Measurements from ENCODE around the gene CCDC169.
"Not testable (repeated sequence)": the region's sequence is repeated elsewhere in the genome, so short reads cannot be mapped to it uniquely, and the experiment has no call there.

The CCDC169 gene

DNA sequence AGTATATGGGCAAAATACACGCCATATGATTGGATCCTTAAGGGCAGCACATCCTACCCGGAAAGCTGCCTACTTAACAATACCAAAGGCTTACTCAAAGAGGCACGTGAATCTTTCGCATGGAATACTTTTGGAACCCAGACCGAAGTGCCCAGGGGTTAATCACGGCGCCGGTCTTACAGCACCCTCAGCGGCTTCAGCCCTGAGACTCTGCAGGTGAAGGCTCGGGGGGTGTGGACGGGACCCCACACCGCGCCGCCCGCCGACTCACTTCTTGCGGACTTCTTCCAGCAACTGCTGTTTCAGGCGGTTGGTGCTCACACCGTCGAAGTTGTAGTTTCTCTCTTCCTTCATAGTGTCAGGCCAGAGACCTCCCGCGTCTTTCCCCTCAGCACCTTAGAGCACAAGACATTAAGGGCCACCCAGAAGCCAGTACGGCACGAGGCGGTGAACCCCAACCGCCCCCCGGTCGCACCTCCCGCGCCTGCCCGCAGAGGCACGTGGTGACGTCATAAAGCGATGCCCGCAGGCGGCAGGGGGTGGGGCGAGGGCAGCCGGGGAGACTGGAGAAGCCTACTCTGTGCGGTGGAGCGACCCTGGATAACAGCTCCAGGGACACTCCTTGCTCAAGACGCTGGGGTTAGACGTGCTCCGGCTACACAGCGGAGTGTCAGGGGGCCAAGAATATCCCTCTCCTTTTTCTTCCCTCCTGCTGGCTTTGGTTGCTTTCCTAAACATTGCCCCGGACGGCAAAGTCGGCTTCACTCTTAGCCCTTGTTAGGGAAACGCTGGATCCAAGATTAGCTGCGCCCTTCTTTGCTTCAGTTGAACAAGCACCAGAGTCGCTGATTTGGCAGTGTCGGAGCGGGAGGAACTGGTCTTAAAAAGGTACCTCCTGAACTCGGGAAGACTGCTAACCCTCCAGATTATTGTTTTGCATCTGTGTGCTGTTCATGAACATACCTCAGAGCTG is at the start of gene CCDC169:
Gene CCDC169, minus strand, starts transcription at position 449 of the 973 bp plus-strand sequence. Its CDS starts 95 bp downstream, at position 354.
- peak; percentile 88 for DNase-seq (ENCODE audit: low spot score)

DNA sequence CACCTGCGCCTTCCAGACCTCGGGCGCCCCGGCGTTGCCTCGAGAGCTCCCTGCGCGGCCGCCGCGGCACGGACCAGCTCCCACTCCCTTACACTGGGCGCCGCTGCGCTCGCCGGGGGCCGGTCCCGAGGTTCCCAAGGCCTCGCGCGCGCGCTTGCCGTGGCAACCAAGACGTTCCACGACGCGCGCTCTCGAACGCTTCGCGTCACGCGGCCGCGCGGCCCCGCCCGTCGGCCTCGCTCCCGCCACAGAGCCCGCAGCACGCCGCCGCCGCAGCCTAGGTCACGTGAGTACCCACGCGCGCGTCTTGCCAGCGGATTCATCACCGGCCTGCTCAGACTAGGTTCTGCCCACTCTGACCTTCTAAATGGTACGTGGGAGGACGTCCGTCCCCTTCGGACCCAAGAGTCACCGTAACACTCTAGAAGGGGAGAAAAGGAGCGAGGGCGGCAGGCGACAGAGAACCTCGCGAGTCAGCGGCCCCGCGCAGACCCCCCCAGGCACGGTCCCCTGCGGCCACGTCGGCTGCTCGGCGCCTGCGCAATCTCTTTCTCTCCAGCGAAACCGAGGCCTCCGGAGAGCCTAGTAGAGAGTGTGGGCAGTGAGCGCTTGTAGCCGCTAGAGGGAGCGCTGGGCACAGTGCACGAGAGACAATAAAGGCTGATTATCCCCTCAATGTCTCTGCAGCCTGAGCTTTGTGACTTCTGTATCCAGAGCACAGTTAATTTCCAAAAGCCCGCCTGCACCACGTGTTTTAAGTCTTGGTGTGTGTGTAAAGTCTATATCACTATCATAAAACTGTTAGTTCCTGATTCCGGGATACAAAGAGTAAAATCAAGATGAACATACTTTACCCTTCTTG is 48.8 kb upstream of the CCDC169 start, which contains the start of gene SPART:
Gene SPART, minus strand, starts transcription at position 173 of the 862 bp plus-strand sequence. CDS start 10,564 bp downstream, outside the sequence.
- DNase-seq (ENCODE audit: low spot score) = peak; percentile 89

DNA sequence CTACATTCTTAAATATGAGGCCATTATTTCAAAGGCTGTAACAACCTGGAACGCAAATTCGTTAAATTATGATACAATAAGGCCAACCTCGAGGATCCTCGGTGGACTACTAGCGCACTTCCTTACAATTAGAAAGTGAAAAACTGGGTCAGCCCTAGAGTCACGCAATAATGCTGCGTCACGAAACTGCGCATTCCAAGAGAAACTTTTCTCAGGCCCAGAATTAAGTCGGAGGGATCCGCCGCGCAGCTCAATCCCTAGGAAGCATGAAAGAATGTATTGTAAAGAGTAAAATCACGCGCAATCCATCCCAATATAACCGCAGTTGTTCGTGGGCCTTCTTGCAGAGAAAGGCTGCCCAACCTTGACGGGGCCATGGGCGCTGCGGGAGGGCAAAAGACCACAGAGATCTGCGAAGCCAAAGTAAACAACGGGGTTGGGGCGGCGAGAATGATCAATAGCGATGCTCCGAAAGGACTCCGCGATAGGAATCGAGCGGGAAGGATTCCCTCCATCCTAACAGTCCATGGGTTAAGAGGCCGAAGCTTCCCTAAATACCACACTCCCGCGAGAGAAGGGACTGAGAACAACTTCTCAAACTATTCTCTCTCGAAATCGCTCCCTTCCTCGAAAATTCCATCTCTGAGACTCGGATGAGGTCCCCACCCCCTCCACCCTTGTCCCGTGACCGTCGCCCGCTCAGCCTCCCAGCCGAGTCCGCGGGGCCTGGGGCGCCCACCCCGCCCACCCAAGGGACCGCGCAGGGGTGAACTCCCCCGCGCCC is 48.0 kb upstream of the CCDC169 start:
- peak; percentile 45 for DNase-seq (ENCODE audit: low spot score)

DNA sequence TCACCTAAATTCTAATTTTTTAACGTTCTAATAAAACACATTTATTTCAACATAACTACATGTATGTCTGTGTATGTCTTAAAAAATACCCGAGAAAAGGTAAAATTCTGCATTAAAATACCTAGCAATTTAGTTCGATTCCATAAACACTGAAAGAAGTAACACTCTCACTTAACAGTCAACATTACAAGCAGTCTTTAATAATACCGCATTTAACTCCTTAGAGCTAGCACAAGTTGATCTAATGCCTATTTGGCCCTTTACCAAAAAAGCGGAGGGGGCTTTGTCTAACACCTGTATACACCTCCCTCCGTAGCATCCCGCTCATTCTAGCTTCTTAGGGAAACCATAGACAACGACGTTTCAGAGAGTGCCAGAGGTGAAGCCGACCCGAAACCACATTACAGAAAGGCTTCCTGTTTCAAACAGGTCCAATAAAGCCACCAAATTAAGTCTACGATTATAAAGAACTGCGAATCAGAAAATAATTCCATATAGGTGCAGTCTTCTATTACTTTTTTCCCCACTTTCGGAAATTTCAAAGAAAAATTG is 47.3 kb upstream of the CCDC169 start:
- peak; percentile 11 for DNase-seq (ENCODE audit: low spot score)

DNA sequence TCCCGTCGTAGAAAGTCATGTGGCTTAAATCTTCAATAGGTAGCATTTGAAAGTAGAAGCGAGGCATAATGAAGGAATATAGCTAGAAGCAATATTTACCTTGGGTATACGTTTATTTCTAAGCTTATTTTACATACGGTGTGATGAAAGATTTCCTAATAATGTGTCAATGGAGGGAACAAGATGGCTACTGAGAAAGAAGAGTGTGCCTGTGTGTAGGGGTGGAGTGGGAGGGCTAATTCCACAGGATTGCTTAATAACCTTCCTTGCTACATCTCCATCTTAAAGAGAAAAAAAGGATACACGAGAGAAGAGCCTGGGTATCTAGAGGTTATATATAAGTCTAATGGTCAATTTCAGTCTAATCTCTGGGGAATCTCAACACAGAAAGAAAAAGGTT is 46.6 kb upstream of the CCDC169 start:
- DNase-seq (ENCODE audit: low spot score) = no peak

DNA sequence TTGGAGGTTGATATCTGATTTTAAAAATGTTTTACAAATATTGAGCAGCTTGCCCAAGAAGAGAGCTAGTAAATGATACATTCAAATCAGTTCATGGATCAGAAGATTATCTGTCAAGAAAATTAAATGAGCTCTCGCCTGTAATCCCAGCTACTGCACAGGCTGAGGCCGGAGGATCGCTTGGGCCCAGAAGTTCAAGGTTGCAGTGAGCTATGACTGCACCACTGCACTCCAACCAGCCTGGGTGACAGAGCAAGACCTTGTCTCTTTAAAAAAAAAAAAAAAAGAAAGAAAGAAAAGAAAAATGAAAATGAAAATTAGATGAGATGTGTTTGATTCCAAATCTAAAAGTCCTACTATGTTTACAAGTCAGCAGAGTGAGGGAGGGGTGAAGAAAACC is 46.2 kb upstream of the CCDC169 start:
- DNase-seq (ENCODE audit: low spot score) = no peak

DNA sequence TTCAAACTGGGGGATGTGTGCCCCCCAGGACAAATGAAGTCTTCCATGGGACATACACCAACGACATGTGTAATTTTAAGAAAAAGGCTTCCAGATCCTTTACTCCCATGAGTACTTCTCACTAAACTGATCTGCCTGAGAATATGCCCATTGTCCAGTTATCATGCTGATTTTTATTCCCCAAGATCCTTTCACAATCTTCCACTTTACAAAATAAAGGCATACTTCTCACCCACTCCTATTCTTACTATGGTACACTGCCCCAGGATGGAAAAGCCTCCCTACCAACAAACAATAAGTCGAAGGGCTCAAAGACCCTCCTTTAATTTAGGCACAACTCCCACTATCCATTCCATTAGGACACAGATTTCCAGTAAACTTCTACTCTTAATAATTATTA is 45.1 kb upstream of the CCDC169 start:
- DNase-seq (ENCODE audit: low spot score) = no peak

DNA sequence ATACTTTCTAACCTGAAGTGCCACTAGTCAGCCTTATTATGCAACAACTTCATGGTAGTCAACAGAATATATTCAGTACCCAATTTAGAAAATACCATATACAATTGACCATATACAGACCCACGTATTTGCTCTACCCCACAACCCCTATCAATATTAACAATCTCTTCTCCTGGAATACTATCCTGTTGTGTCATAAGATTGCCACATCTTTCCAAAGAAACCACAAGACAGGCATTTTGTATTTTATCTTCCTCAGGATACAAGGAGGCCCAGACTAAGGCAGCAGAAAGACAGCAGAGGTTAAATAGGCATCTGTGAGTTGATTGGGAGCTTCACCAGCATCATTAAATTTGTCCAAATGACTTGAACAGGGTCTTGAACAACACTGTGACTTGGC is 44.1 kb upstream of the CCDC169 start:
- DNase-seq (ENCODE audit: low spot score) = no peak

DNA sequence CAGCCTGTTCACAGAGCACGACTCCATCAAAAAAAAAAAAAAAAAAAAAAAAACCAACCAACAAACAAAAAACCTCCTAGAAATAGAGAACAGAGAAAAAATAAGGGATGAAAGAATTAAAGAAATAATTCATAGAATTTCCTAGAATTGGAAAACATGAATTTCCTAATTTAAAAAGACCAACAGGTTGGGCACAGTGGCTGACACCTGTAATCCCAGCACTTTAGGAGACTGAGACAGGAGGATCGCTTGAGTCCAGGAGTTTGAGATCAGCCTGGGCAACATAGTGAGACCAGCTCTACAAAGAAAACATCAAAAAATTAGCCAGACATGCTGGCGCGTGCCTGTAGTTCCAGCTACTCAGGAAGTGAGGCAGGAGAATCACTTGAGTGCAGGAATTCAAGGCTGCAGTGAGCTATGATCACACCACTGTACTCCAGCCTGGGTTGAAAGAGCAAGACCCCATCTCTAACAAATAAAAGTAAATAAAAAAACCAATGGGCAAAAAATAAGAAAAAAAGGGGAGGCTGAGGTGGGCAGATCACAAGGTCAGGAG is 42.1 kb upstream of the CCDC169 start:
- DNase-seq (ENCODE audit: low spot score) = no peak

DNA sequence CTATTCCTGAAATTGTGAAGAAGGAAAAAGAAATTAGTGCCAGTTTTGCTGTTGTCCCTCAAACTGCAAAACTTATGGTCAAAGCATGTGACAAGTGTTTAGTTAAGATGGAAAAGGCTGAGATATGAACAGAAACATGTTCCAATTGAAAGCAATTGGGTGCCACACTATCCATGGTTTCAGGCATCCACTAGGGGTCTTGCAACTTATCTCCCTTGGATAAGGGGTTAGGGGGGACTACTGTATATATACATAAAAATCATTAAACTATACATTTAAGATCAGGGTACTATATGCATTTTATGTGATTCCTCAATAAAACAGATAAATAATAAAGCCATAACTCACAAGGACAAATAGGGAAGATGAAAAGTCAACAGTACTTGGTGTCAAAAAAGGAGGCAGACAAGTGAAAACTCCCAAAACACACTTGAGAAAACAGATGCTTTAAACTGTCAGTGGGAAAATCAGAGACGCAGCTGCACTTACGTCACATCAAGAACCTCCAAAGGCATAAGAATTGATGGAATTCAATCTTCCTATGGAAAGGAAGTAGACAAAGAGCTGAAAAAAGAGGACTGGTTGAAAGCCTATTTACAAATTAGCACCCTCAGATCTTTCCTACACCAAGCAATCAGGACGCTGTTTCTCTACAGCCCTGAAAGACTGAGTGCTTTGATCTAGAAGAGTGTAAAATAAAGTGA is 40.5 kb upstream of the CCDC169 start:
- DNase-seq (ENCODE audit: low spot score) = no peak

DNA sequence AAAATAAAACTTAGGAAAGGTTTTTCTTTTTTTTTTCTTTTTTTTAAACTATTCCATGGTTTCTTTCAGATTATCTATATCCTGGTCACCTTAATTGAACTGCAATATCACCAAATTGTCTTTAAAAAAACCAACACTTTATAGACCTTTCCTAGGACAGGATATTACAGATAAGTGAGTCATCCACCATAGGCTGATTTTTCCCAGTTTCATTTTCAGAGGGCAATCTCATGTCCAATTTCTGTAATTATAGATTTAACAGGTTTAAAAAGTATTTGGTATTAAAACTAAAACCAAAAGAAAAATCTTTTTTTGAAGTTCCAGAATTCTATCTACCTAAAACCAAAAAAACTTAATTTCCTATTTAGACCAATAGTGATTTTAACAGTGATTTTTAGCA is 35.4 kb upstream of the CCDC169 start:
- no peak for DNase-seq (ENCODE audit: low spot score)

DNA sequence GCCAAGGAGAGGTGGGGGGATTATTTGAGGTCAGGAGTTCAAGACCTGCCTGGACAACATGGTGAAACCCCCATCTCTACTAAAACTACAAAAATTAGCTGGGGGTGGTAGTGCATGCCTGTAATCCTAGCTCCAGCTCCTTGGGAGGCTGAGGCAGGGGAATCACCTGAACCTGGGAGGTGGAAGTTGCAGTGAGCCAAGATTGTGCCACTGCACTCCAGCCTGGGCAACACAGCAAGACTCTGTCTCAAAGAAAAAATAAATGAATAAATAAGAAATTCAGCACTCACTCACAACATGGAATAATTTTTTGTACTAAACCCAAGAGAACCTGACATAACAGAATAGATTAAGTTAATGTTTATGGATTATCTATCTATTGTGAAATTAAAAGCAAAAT is 34.6 kb upstream of the CCDC169 start:
- DNase-seq (ENCODE audit: low spot score) = not testable (repeated sequence)

DNA sequence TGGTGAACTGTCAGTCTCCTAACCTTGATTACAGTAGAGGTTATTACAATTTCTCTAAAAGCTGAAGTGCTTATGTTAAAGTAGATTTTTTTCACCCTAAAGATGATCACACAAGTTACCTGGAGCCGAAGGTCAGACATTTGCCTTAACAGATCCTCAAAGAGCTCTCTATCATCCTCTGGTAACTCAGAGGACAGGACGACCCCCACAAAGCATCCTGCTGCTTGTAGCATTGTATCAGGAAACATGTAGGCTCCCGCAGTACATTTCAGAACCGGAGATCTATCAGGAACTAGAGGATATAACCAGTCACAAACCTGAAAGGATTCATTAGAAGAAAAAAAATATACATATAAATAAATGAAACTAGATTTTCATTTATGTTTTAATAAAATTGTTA is 33.7 kb upstream of the CCDC169 start:
- DNase-seq (ENCODE audit: low spot score) = peak; percentile 9

DNA sequence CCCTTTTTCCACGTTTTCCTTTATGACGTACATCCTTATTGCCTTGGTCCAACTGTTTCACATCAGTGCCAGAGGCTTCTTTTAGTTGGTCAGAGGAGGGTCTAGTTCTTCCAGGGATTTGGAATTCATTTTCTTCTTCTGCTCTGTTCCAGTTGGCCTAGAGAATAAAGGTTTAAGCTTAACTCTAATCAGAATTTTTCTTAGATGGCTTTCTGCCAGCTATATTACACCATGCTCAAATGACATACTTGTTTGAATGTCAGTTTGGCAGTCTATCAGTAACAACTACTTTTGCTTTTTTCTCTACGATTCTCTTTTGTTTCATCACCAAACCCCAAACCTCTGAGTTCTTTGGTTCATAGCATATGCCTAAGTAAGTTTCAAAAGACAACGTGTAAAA is 31.7 kb upstream of the CCDC169 start:
- DNase-seq (ENCODE audit: low spot score) = no peak

DNA sequence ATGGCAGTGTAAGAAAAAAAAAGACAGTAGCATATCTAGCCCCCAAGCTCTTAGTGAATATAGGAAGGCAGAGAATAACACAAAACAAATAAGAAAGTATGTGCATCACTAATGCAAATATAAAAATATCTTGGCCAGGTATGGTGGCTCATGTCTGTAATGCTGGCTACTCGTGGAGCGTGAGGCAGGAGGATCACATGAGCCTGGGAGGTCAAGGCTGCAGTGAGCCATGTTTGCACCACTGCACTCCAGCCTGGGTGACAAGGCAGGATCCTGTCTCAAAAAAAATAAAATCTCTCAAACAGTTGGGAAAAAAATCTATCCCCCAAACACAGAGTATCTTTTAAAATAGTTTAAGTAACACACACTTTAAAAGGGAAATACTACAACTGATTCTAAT is 31.2 kb upstream of the CCDC169 start:
- no peak for DNase-seq (ENCODE audit: low spot score)

DNA sequence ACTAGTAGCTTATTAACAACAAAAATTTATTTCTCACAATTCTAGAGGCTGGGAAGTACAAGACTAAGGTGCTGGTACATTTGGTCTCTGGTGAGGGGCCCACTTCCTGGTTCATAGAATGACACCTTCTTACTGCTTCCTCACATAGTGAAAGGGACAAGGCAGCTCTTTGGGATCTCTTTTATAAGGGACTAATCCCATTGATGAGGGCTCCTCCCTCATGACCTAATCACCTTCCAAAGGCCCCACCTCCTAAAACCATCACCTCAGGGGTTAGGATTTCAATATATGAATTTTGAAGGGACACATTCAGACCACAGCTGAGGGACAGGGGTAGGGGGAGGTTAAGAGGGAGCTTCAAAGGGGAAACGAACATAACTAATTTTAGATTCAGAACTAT is 28.3 kb upstream of the CCDC169 start:
- no peak for DNase-seq (ENCODE audit: low spot score)

DNA sequence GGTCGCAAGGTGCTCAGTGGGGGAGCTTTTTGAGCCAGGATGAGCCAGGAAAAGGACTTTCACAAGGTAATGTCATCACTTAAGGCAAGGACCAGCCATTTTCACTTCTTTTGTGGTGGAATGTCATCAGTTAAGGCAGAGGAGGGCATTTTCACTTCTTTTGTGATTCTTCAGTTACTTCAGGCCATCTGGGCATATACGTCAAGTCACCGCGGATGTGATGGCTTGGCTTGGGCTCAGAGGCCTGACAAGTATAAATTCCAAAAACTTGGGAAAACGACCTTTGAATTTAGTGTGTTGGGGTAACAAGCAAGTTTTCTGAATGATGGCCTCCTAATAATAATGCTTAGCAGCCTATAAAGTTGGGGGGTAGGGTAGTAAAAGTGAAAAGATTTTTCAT is 27.3 kb upstream of the CCDC169 start:
- DNase-seq (ENCODE audit: low spot score) = not testable (repeated sequence)

DNA sequence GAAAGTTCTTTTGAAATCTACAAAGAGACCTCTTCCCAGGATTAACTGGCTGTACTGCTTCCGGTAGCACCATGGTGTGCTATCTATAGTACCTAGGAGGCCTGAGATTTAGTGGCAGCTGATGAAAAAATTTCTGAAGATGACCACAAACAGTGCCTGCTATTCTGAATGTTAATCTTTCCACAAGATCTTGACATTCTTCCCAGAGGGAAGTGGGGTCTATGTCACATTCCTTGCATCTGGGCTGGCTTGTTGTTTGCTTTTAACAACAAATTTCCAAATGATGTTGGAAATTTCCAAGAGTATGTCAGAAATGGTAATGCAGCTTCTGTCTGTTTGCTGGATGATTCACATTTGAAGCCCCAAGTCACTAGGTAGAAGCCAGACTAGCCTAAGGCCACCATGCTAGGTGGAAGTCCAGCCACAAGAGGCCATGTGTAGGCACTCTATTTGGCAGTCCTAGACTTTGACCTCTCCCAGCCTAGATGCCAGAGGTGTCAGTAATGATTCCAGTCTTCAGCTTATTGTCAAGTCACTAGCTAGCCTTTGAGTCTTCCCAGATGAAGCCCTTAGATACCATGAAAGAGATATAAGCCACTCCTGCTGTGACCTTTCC is 26.4 kb upstream of the CCDC169 start:
- DNase-seq (ENCODE audit: low spot score) = no peak

DNA sequence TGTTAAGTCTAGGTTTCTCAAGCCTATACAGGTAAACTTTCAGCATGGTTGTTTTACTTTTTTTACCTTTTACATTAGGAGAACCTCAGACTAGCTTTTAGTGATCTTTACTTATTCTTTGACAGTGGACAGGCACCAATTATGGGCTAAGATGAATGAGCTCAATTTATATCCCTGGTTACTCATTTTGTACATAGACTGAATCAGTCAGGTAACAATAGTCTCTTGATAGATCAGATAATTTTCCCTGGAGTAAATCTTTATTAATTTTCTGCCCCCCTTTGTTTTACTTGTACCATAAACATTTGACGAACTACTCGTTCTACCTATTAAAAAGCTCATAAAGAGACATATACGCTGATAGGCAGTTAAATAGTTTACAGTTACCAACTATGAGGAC is 25.8 kb upstream of the CCDC169 start:
- no peak for DNase-seq (ENCODE audit: low spot score)

DNA sequence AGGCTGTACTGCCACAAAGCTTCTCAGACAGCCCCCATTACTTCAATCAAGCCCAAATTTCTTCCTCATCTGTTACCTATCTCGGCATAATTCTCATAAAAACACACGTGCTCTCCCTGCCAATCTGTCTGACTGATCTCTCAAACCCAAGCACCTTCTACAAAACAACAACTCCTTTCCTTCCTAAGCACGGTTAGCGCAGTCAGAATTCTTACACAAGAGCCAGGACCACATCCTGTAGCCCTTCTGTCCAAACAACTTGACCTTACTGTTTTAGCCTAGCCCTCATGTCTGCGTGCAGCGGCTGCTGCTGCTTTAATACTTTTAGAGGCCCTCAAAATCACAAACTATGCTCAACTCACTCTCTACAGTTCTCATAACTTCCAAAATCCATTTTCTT is 22.2 kb upstream of the CCDC169 start:
- DNase-seq (ENCODE audit: low spot score) = not testable (repeated sequence)

All from iPS-NIHi11 (cell line).